Fibroblast of villous mesenchyme (primary cell): ENCODE data around the gene GNAT3. TPM values are rescaled to one million over a fixed set of nuclear protein-coding genes. Genes with fewer than 3 reads are reported as not detected.

ENCODE experiments used
- DNase-seq: peaks from one replicate; pipeline ENCODE4 v3.0.0-alpha.2; 2010; ENCODE audit warnings: low read depth
- H3K4me3 ChIP-seq: 2 replicates; pipeline ENCODE4 v1.5.1; 2011; ENCODE audit warnings: low read depth, mild to moderate bottlenecking, low read length
- CTCF ChIP-seq: IDR thresholded peaks from 2 replicates; pipeline ENCODE4 v1.5.1; 2012; ENCODE audit warnings: low read depth, mild to moderate bottlenecking, low read length; ENCODE audit not compliant: insufficient read depth
- total RNA-seq: library from RNA; depleted of rRNA; stranded (reverse); fragments of >200 nt; gene quantifications from 2 replicates; pipeline ENCODE4 v1.2.3, GENCODE V29; 2012

Gene GNAT3
- total RNA-seq, 1 donor: not detected

- no peak overlapping the region for H3K4me3 ChIP-seq
- no peak for TF ChIP-seq CTCF
- DNase-seq: no peak
Observed at GRCh38 chr7:80417211-80417793, 94.6 kb downstream of the GNAT3 start.

- DNase-seq: no peak
- no peak overlapping the region for H3K4me3 ChIP-seq
- TF ChIP-seq CTCF: no peak
Observed at GRCh38 chr7:80415522-80415921, 96.3 kb downstream of the GNAT3 start.

- TF ChIP-seq CTCF: no peak
- no peak for DNase-seq
- no peak overlapping the region for H3K4me3 ChIP-seq
Observed at GRCh38 chr7:80415114-80415513, 96.8 kb downstream of the GNAT3 start.

- no peak overlapping the region for H3K4me3 ChIP-seq
- DNase-seq: no peak
- TF ChIP-seq CTCF: no peak
Observed at GRCh38 chr7:80414331-80414730, 97.5 kb downstream of the GNAT3 start.

GRCh38 chr7:80413383-80413945 is 98.4 kb downstream of the GNAT3 start:
- no peak overlapping the region for H3K4me3 ChIP-seq
- no peak for TF ChIP-seq CTCF
- no peak for DNase-seq

- peak; percentile 37 for DNase-seq
Observed at GRCh38 chr7:80412842-80413241, 99.0 kb downstream of the GNAT3 start.

More at GRCh38 chr7:80412842-80413241, 99.0 kb downstream of the GNAT3 start:
- H3K4me3 ChIP-seq: no peak overlapping the region
- no peak for TF ChIP-seq CTCF
